GM12878 (cell line): ENCODE measurements around the gene LEMD3. TPM values are rescaled to one million over a fixed set of nuclear protein-coding genes. Genes with fewer than 3 reads are reported as not detected.

ENCODE experiments used
- ATAC-seq: fragments of 200-7000 bp; cut with Tn5 transposase; 3 replicates; pipeline ENCODE4 v1.9.1; 2020; ENCODE audit warnings: mild to moderate bottlenecking, moderate library complexity
- BruUV-seq: library from RNA; stranded (reverse); fragments of 400-500 nt; replicated peaks from 2 replicates; lab custom pipeline; 2021; lab: Mats Ljungman, UMichigan
- CTCF ChIA-PET: fragments of 300-600 bp; sonication (Branson Sonifier 250); formaldehyde crosslinking; extraction: SDS; loops from one replicate; lab custom pipeline; 2021; ENCODE audit warnings: inconsistent platforms; lab: Yijun Ruan, JAX
- POLR2A ChIA-PET: fragments of 350-600 bp; formaldehyde crosslinking; extraction: SDS; loops from one replicate; lab custom pipeline; 2021; ENCODE audit warnings: inconsistent platforms; lab: Charles Lee
- RAD21 ChIA-PET: fragments of 300-600 bp; sonication (Branson Sonifier 250); formaldehyde crosslinking; loops from one replicate; lab custom pipeline; 2023; ENCODE audit warnings: antibody characterized with exemption; ENCODE audit not compliant: unreplicated experiment; lab: Charles Lee
- SMC1A ChIA-PET: fragments of 300-600 bp; sonication (Branson Sonifier 250); formaldehyde crosslinking; loops from one replicate; lab custom pipeline; 2023; ENCODE audit not compliant: unreplicated experiment, uncharacterized antibody; lab: Charles Lee
- DNase-seq: peaks from one replicate; pipeline ENCODE4 v3.0.0-alpha.2; 2011; ENCODE audit warnings: low read depth, low spot score
- FAIRE-seq: peaks from 3 replicates; lab custom pipeline; 2011; peaks lifted over from hg19 to GRCh38; lab: Jason Lieb, UNC
- H2AFZ ChIP-seq: 2 replicates; pipeline ENCODE4 v1.6.0; 2011; ENCODE audit warnings: low read depth, low read length, control low read depth; ENCODE audit not compliant: control insufficient read depth
- H3K27ac ChIP-seq: 2 replicates; pipeline ENCODE4 v1.5.1; 2011; ENCODE audit warnings: control low read depth; ENCODE audit not compliant: control insufficient read depth, insufficient read depth
- H3K27me3 ChIP-seq, 2 experiments: replicated peaks in 1 of 2; 2 replicates each; pipeline versions ENCODE4 v1.6.0 to v1.6.1; 2011; ENCODE audit warnings: low read length in 1 of 2; ENCODE audit not compliant: control insufficient read depth in 2 of 2, insufficient read depth in 2 of 2
- H3K36me3 ChIP-seq, 2 experiments: 2 replicates each; pipeline ENCODE4 v1.5.1; 2011; ENCODE audit warnings: low read length in 1 of 2; ENCODE audit not compliant: control insufficient read depth in 2 of 2, insufficient read depth in 2 of 2
- H3K4me1 ChIP-seq: 2 replicates; pipeline ENCODE4 v1.6.1; 2011; ENCODE audit warnings: mild to moderate bottlenecking, low read length, moderate library complexity, mixed read lengths; ENCODE audit not compliant: control insufficient read depth, insufficient read depth
- H3K4me2 ChIP-seq: 2 replicates; pipeline ENCODE4 v1.6.0; 2011; ENCODE audit warnings: control low read depth; ENCODE audit not compliant: control insufficient read depth, insufficient read depth
- H3K4me3 ChIP-seq: fragments of 200-600 bp; sonication (generic); 2 replicates; pipeline ENCODE4 v1.5.1; 2016
- H3K79me2 ChIP-seq: 2 replicates; pipeline ENCODE4 v1.6.0; 2011; ENCODE audit warnings: low read length; ENCODE audit not compliant: control insufficient read depth, insufficient read depth
- H3K9ac ChIP-seq: 2 replicates; pipeline ENCODE4 v1.8.0; 2011; ENCODE audit warnings: low read length, control low read depth, mixed read lengths; ENCODE audit not compliant: control insufficient read depth, insufficient read depth
- H3K9me3 ChIP-seq: replicated peaks from 3 replicates; pipeline ENCODE4 v1.5.1; 2011; ENCODE audit warnings: mild to moderate bottlenecking, low read length; ENCODE audit not compliant: control insufficient read depth, insufficient read depth
- H4K20me1 ChIP-seq: 2 replicates; pipeline ENCODE4 v1.6.0; 2011; ENCODE audit not compliant: control insufficient read depth, insufficient read depth
- EED ChIP-seq: sonication (generic); IDR thresholded peaks from 2 replicates; pipeline ENCODE4 v1.6.1; 2016; ENCODE audit warnings: antibody characterized with exemption, low read depth
- HCFC1 ChIP-seq: fragments of 150-350 bp; IDR thresholded peaks from 2 replicates; pipeline ENCODE4 v1.6.1; 2014; ENCODE audit warnings: low read length
- MLLT1 ChIP-seq: fragments of 450-650 bp; IDR thresholded peaks from 2 replicates; pipeline ENCODE4 v1.6.1; 2016; ENCODE audit warnings: mild to moderate bottlenecking
- NBN ChIP-seq: fragments of 450-650 bp; IDR thresholded peaks from 2 replicates; pipeline ENCODE4 v1.6.1; 2016
- POLR2A ChIP-seq: IDR thresholded peaks from 2 replicates; pipeline ENCODE4 v1.6.1; 2011; ENCODE audit warnings: low read depth, mild to moderate bottlenecking, low read length
- RB1 ChIP-seq: fragments of 450-650 bp; formaldehyde crosslinking; IDR thresholded peaks from 2 replicates; pipeline ENCODE4 v1.6.1; 2017; ENCODE audit warnings: mild to moderate bottlenecking, borderline replicate concordance
- RUNX3 ChIP-seq: IDR thresholded peaks from 2 replicates; pipeline ENCODE4 v1.6.1; 2012; ENCODE audit warnings: low read length, inconsistent platforms
- SRF ChIP-seq, 2 experiments: IDR thresholded peaks; 2 replicates each; pipeline ENCODE4 v1.6.1; 2011; ENCODE audit warnings: low read depth in 2 of 2, low read length in 2 of 2, mild to moderate bottlenecking in 1 of 2, moderate library complexity in 1 of 2
- SUZ12 ChIP-seq: fragments of 200-600 bp; sonication (generic); IDR thresholded peaks from one replicate; pipeline ENCODE4 v1.6.1; 2018; ENCODE audit warnings: antibody characterized with exemption, mild to moderate bottlenecking; ENCODE audit not compliant: unreplicated experiment
- YY1 ChIP-seq: IDR thresholded peaks from 2 replicates; pipeline ENCODE4 v1.6.1; 2011; ENCODE audit warnings: low read depth, mild to moderate bottlenecking, low read length
- ZNF24 ChIP-seq: fragments of 450-650 bp; IDR thresholded peaks from 2 replicates; pipeline ENCODE4 v1.6.1; 2017; ENCODE audit warnings: antibody characterized with exemption, mild to moderate bottlenecking
- in situ Hi-C: fragments of 300-500 bp; cut with MboI; formaldehyde crosslinking; loops from 9 replicates; pipeline ENCODE4 v1.14.3; 2018; ENCODE audit warnings: mixed read lengths
- intact Hi-C: fragments of 100-400 bp; cut with micrococcal nuclease; formaldehyde crosslinking; loops from one replicate; pipeline ENCODE4 v1.14.2; 2022; ENCODE audit not compliant: unreplicated experiment
- polyA plus RNA-seq, 11 experiments: library from polyadenylated mRNA; depleted of rRNA in 4 of 11; unstranded in 6 of 11; stranded (reverse) in 5 of 11; fragments of >200 nt; fragmentation: Nextera tagmentation in 4 of 11; fragmentation: Illumina TruSeq in 1 of 11; extraction: Ambion mirVana in 4 of 11; extraction: Trizol in 1 of 11; gene quantifications; 1 replicate in 1 of 11; 2 replicates in 10 of 11; pipeline versions ENCODE4 v1.2.1 to v1.2.3, GENCODE V29; 2011 to 2016; ENCODE audit warnings: inconsistent platforms in 2 of 11, missing spikeins in 2 of 11, low read depth in 1 of 11
- total RNA-seq, 4 experiments: library from RNA; depleted of rRNA in 3 of 4; stranded (reverse); fragments of >200 nt in 3 of 4; fragmentation: Illumina TruSeq in 1 of 4; extraction: Trizol in 1 of 4; gene quantifications; 2 replicates each; pipeline versions ENCODE4 v1.2.1 to v1.2.3, GENCODE V29; 2013 to 2021
- TF ChIP-seq, protein P1 (sequence below): IDR thresholded peaks from 2 replicates; pipeline ENCODE4 v1.6.1; 2012; ENCODE audit warnings: mild to moderate bottlenecking, low read depth, low read length
- TF ChIP-seq, protein P2 (sequence below): fragments of 450-650 bp; conservative IDR thresholded peaks from 2 replicates; pipeline ENCODE4 v1.6.1; 2017; ENCODE audit warnings: mild to moderate bottlenecking, moderate library complexity
- TF ChIP-seq, protein P3 (sequence below): fragments of 450-650 bp; IDR thresholded peaks from 2 replicates; pipeline ENCODE4 v1.6.1; 2017; ENCODE audit warnings: antibody characterized with exemption, mild to moderate bottlenecking, moderate library complexity

The LEMD3 gene
- total and polyA plus RNA-seq, 10 of the 15 experiments (the other 5 are each of a cell fraction or from before 2014, with no cell fraction given): 7.5 to 26.0 (median 16.5) TPM

GRCh38 chr12:65184858-65185229, 15.5 kb downstream of the LEMD3 start (continued):
- TF ChIP-seq MLLT1 (no peak), SUZ12 (no peak), ZNF24 (no peak)

GRCh38 chr12:65187665-65188064, 18.3 kb downstream of the LEMD3 start:
- H3K36me3 ChIP-seq: no peaks in the 10 kb centered on the region
- H3K9ac ChIP-seq: no peak overlapping the region
- peaks cover 37% of the 10 kb centered on the region for H3K4me1 ChIP-seq
- RAD21 ChIA-PET: interaction anchor here (1.3 to 4.1 kb wide), 7 partner anchors 10 to 45 kb away, joined by 5 to 25 read pairs (median 12); partner anchors contain the start of gene LEMD3
- peak overlapping the region; percentile 83 for H3K4me2 ChIP-seq
- in situ Hi-C loops (no loop called here), intact Hi-C loops (loop anchor here (2.0 kb wide), 1 partner anchor 17 kb away; no protein-coding TSS in a partner anchor)
- ATAC-seq (no peak), FAIRE-seq (no peak), DNase-seq (no peak)
- no peak overlapping the region; the same call in 1 of the 2 replicates for H3K4me3 ChIP-seq
- POLR2A ChIA-PET: interaction anchor here (0.8 to 4.6 kb wide), 5 partner anchors 10 to 395 kb away, joined by 3 to 23 read pairs (median 11); partner anchors contain the start of gene LEMD3
- CTCF ChIA-PET: interaction anchor here (1.0 to 4.3 kb wide), 4 partner anchors 14 to 45 kb away, joined by 3 to 30 read pairs (median 8); partner anchors contain the start of gene LEMD3
- H2AFZ ChIP-seq: no peak overlapping the region; the same call in 1 of the 2 replicates
- BruUV-seq: no TSS peak
- H4K20me1 ChIP-seq: no peaks in the 10 kb centered on the region
- SMC1A ChIA-PET: interaction anchor here (1.0 to 13.7 kb wide), 11 partner anchors 7 to 64 kb away, joined by 3 to 155 read pairs (median 10); partner anchors contain the start of gene LEMD3
- peaks cover 90% of the 10 kb centered on the region for H3K79me2 ChIP-seq
- peak overlapping the region; percentile 83 for H3K27ac ChIP-seq
- H3K27me3 ChIP-seq: no peaks in the 10 kb centered on the region
- H3K9me3 ChIP-seq: peaks cover 2% of the 10 kb centered on the region; the same call in 2 of the 3 replicates
- TF ChIP-seq SRF (IDR thresholded peaks at IDR 0.05; ENCODE audit: low read depth in 2 of 2, low read length in 2 of 2) (no peak), YY1 (no peak), HCFC1 (no peak), NBN (no peak), POLR2A (no peak), EED (no peak), RB1 (no peak), RUNX3 (no peak)
- TF ChIP-seq, protein P1, sequence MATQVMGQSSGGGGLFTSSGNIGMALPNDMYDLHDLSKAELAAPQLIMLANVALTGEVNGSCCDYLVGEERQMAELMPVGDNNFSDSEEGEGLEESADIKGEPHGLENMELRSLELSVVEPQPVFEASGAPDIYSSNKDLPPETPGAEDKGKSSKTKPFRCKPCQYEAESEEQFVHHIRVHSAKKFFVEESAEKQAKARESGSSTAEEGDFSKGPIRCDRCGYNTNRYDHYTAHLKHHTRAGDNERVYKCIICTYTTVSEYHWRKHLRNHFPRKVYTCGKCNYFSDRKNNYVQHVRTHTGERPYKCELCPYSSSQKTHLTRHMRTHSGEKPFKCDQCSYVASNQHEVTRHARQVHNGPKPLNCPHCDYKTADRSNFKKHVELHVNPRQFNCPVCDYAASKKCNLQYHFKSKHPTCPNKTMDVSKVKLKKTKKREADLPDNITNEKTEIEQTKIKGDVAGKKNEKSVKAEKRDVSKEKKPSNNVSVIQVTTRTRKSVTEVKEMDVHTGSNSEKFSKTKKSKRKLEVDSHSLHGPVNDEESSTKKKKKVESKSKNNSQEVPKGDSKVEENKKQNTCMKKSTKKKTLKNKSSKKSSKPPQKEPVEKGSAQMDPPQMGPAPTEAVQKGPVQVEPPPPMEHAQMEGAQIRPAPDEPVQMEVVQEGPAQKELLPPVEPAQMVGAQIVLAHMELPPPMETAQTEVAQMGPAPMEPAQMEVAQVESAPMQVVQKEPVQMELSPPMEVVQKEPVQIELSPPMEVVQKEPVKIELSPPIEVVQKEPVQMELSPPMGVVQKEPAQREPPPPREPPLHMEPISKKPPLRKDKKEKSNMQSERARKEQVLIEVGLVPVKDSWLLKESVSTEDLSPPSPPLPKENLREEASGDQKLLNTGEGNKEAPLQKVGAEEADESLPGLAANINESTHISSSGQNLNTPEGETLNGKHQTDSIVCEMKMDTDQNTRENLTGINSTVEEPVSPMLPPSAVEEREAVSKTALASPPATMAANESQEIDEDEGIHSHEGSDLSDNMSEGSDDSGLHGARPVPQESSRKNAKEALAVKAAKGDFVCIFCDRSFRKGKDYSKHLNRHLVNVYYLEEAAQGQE: no peak
- TF ChIP-seq, protein P2, sequence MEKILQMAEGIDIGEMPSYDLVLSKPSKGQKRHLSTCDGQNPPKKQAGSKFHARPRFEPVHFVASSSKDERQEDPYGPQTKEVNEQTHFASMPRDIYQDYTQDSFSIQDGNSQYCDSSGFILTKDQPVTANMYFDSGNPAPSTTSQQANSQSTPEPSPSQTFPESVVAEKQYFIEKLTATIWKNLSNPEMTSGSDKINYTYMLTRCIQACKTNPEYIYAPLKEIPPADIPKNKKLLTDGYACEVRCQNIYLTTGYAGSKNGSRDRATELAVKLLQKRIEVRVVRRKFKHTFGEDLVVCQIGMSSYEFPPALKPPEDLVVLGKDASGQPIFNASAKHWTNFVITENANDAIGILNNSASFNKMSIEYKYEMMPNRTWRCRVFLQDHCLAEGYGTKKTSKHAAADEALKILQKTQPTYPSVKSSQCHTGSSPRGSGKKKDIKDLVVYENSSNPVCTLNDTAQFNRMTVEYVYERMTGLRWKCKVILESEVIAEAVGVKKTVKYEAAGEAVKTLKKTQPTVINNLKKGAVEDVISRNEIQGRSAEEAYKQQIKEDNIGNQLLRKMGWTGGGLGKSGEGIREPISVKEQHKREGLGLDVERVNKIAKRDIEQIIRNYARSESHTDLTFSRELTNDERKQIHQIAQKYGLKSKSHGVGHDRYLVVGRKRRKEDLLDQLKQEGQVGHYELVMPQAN: no peak
- TF ChIP-seq, protein P3, sequence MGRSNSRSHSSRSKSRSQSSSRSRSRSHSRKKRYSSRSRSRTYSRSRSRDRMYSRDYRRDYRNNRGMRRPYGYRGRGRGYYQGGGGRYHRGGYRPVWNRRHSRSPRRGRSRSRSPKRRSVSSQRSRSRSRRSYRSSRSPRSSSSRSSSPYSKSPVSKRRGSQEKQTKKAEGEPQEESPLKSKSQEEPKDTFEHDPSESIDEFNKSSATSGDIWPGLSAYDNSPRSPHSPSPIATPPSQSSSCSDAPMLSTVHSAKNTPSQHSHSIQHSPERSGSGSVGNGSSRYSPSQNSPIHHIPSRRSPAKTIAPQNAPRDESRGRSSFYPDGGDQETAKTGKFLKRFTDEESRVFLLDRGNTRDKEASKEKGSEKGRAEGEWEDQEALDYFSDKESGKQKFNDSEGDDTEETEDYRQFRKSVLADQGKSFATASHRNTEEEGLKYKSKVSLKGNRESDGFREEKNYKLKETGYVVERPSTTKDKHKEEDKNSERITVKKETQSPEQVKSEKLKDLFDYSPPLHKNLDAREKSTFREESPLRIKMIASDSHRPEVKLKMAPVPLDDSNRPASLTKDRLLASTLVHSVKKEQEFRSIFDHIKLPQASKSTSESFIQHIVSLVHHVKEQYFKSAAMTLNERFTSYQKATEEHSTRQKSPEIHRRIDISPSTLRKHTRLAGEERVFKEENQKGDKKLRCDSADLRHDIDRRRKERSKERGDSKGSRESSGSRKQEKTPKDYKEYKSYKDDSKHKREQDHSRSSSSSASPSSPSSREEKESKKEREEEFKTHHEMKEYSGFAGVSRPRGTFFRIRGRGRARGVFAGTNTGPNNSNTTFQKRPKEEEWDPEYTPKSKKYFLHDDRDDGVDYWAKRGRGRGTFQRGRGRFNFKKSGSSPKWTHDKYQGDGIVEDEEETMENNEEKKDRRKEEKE: no peak
